ENCODE results near the gene BARD1.
"Not testable (repeated sequence)": the region's sequence is repeated elsewhere in the genome, so short reads cannot be mapped to it uniquely, and the experiment has no call there.

The BARD1 gene

DNA sequence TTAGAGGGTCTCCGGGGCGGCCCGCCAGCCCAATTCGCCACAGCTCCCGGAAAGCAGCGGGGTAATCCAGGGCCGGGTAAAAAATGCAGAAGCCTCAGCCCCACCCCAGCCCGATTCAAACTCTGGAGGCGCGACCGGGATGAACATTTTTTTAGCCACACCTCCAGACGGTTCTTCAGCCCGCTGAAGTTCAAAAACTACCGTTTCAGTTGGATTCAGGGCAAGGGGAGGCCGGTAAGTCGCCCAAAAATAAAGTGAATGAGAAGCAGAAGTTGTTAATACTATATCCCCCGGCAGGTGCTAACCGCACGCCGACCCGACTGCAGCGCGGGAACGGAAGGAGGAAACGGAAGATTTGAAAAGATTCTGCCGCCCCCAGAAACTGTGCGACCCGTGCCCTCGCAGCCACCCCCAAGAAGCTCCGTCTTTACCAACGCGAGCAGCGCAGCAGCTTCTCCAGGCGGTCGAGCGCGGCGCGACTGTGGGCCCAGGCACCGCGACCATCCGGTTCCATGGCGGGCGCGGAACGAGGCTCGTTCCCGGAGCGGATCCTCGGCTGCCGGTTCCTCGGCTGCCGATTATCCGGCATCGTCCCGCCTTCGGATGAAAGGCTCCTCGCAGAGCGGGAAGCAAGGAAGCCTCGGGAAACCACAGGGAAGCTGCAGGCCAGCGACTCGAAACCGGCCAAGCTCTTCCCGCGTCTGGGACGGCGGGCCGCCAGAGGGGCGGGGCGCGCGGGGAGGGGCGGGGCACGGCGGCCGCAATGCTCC is at the start of gene BARD1:
BARD1 (minus strand) TSS at position 703 of the 770 bp plus-strand sequence; CDS start at position 589, 114 bp downstream.
- DNase-seq (ENCODE audit: low spot score): peak; percentile 64

DNA sequence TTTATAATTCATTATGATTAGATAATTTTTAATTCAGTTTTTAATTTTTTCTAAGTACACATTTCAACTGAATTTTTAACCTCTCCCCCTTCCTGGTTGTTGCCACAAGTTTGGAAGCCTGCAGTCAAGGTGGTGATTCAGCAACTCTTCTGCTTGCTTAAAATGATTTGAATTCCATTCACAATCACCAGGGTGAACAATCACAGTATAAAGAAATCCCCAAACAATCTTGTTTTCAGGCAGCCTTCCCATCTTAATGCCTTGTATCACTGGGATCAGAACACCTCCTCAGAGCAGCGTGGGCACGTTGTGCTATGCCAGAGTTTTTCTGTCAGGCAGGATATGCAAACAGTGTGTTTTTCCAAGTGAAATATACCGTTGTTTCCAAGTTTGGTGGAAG is 46.7 kb upstream of the BARD1 start:
- no peak for DNase-seq (ENCODE audit: low spot score)

DNA sequence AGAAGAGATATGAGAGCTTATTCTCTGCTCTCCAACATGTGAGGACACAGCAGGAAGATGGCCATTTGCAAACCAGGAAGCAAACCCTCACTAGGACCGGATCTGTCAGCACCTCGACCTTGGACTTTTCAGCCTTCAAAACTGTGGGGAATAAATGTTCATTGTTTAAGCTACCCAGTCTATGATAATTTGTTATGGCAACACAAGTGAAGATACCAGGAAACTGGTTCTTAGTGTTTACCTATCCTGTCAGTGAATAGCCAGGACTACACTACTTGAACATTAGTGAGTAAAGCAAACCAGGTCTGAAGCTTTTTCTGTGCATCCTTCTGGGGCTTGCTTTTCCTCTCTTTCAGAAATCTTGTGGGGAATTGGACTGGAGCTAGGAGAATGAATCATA is 44.4 kb upstream of the BARD1 start:
- no peak for DNase-seq (ENCODE audit: low spot score)

DNA sequence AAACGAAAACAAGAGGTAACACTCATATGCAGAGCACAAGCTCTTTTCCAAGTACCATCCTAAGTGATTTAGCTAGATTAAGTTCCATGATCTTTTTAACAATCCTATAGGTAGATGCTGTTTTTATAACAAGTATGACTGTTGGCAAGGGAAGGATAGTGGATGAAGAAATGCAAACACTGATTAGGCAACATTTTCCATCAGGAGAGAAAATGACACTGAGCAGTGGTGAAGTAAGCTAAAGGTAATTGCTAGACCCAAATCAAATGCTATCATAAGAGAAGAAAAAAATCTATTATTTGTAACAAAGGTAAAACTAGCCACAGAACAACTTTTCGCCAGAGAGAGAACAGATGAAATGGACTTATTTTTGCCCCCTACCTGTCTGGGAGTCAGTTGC is 34.3 kb upstream of the BARD1 start:
- no peak for DNase-seq (ENCODE audit: low spot score)

DNA sequence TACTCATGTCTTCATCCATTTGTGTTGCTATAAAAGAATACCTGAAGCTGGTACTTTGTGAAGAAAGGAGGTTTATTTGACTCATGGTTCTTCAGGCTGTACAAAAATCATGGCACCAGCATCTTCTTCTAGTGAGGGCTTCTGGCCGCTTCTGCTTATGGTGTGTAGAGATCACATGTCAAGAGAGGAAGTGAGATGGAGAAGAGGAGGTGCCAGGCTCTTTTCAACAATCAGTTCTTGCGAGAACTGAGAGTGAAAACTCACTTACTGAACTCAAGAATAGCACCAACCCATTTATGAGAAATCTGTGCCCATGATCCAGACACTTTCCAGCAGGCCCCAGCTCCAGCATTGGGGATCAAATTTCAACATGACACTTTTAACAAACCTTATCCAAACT is 30.0 kb upstream of the BARD1 start:
- no peak for DNase-seq (ENCODE audit: low spot score)

DNA sequence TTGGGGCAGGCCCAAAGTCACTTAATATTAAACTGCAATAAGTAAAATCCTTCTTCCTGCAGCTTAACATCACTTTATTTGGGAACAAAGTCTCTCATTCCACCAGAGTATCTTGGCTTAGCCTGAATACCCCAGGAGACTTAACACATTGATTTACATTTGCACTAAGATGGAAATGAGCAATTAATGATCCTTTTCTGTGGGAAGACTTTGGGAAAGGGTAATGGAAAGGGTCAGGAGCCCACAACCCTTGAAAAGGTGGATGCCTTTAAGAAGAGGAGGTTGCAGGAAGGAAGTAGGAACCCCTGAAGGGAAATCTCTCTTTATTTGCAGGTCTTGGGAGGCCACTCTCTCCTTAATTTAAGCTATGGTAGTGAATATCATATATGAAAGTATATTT is 28.0 kb upstream of the BARD1 start:
- no peak for DNase-seq (ENCODE audit: low spot score)

DNA sequence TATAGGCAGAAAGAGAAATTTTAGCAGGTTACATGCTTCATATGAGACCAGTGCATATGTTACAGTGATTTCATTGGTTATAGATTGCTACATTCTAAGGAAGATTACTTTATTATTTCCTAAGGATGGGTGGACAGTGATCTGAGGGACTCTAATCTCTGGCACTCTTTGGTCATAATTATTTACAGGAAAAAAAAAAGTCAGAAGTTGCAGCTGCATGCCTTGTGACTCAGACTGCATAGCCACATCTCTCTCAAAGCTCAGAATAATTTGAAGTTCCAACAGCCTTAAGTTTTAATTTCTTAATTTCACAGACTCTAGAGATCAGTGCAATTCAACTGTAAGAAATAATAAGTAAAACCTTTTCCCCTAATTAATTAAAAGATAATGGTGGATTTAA is 27.1 kb upstream of the BARD1 start:
- DNase-seq (ENCODE audit: low spot score): no peak

DNA sequence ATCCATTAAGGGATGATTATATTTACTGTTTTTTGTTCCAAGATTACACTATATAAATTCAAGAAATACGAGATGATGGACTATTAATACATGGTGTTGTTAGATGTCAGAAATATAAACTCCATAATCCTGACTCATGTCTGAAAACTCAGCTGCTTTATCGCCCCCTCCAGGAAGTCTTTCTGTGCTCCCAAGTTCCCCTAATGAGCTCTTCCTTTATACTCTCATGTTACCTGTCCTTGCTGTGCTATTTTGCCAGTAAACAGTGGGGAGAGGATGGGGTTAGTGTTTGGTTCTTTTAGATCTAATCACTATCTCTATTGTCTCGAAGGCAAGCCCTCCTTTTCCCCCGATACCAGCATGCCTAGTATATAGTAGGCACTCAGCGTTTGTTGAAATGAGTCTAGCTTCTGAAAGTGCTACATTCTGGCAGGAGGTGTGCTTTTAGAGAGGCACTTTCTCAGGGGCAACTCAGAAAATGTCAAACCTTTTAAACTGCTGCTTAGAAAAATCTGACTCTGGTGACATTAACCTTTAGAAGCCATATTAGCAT is 21.4 kb upstream of the BARD1 start:
- no peak for DNase-seq (ENCODE audit: low spot score)

DNA sequence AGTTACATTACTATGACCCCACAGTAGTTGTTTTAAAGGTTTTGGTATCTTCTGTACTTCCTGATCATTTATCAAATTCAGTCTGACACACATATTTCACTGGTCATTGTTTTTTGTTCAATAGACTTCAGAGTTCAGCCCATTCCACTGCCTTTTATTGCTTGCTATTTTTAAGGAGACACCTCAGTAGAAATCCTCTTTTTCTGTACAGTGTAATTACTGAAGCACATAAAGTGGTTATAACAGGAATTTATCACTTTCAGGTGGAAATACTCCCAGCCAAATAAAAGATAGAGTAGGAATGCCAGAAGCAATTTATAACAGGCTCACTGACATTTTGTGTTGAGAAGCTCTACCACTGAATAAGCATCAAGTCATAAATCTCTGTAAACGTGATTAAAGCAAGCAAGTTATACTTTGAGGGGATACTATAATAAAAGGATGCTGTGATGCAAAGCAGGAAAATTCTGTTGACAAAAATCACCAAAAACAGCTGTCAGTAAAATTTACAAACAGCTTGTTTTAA is 6.6 kb upstream of the BARD1 start:
- no peak for DNase-seq (ENCODE audit: low spot score)

DNA sequence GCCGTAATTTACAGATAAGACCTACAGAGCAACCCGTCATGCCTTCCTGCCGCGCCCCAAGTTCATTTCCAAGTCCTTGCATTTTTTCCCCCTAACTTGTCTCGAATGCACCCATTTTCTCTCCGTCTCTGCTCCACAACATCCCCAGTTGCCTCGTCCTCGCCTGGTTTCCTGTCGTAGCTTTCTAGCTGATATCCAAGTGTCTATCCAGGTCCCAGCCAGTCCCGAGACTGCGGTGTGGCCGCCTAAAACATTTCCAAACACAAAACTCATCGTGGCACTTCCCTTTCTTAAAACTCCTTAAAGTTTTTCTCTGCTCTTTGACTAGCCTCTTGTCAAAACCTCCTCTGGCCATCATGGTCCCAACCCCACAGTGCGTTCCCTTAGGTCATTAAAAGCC is 1.2 kb upstream of the BARD1 start:
- no peak for DNase-seq (ENCODE audit: low spot score)

DNA sequence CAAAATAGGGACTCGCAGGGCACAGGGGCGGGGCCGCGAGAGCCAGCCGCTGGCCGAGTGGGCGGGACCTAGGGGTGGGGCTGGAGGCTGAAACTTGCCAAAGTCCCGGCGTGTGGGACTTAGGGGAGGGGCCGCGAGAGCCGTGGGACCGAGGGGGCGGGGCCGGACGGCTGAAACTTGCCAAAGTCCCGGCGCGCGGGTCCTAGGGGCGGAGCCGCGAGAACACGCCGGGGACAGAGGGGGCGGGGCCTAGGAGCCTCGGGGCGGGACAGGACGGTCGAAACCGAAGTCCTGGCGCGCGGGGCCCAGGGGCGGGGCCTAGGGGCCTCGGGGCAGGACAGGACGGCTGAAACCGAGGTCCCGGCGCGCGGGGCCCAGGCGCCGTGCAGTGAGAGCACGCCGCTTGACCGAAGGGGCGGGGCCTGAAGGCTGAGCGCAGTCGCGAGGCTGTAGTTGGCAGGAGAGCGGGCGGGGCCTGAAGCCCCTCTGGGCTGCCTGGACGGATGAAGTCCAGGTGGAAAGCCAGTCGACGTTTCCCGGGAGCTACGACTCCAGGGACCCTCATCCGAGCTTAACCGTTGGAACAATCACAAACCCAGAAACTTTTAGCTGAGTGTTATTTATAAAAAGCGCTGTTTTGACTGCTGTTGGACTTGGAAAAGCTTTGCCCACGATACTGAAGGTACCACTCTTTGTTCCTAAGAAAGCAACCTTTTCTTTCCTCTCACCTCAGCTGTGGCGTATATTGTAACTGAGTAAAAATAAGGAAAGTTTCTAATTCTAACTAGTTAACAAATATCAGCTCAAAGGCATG is 475 bp upstream of the BARD1 start:
- DNase-seq (ENCODE audit: low spot score): peak; percentile 95

DNA sequence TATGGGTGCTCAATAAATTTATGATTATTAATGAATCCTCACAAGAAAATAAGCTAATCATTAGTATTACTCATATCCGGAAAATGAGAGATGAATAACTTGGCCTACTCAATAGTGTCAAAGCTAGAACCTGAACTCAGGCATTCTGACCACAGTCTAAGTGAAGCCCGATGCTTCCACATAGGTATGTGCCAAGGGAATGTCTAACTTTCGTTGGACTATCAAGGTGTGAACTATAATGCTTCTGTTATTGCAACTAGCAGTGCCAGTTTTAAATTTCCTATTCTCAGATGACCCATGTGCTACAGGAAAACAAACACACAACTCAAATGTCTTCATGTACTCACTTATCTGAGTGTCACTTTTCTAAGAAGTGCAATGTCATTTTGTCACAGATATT is 1.8 kb downstream of the BARD1 start:
- no peak for DNase-seq (ENCODE audit: low spot score)

DNA sequence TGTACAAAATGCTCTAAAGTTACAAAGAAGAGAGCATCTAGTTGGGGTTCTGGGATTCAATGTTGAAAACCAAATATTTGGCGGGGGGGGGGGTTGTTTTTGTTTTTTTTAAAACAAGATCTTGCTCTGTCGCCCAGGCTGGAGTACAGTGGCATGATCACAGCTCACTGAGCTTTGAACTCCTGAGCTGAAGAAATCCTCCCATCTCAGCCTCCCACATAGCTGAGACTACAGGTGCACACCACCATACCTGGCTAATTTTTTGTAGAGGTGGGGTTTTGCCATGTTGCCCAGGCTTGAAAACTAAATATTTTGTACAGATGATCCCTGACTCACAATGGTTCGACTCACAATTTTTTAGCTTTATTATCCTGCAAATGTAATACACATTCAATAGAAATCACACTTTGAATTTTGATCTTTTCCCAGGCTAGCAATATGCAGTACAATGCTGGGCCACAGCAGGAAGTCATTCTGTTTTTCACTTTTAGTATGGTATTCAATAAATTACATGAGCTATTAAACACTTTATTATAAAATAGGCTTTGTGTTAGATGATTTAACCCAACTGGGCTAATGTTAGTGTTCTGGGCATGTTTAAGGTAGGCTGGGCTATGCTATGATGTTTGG is 7.6 kb downstream of the BARD1 start:
- DNase-seq (ENCODE audit: low spot score): no peak

DNA sequence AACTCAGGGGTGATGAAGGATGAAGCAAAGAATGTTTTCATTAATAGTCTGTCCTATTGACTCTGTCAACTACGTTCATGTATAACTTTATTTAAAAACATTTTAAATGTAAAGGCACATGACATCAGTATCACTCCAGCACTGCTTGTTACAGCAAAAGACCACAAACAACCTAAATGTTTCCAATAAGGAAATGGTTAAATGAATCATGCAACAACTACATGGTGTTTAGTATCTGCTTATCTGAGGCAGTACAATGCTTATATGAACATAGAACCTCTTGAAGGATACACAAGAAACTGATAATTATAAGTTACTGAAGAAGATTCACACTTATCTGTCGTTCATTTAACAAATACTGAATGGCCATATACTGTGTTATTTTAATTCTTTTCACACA is 8.4 kb downstream of the BARD1 start:
- DNase-seq (ENCODE audit: low spot score): no peak

DNA sequence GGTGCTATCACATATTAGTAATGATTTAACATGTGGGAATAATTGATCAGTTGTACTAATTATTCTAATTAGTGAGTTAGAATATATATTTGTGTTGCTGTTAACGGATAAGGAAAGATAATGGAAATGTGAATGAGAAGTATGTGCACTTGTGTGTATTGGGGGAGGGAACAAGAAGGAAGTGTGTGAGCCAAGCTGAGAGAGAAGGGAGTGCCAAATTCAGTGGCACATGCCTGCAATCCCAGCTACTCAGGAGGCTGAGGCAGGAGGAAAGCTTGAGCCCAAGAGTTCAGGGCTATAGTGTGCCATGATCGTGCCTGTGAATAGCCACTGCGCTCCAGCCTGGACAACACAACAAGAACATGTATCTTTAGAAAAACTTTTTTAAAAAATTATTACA is 9.3 kb downstream of the BARD1 start:
- no peak for DNase-seq (ENCODE audit: low spot score)

DNA sequence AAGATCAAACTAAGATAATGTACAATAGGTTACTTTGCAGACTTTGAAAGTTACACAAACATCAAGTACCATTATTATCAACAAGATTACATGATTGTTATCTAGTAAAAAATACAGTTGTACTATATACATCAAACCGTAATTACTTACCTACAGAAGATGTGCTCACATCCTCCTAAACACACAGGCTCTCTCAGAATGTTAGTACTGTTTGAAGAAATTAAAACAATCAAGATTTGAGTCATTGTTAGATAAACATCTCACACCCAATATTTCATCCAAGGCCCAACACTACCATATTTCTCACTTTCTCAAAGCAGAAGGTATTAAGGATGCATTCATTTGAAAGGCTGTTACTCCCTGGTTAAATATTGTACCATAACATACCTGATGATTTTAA is 12.6 kb downstream of the BARD1 start:
- no peak for DNase-seq (ENCODE audit: low spot score)

DNA sequence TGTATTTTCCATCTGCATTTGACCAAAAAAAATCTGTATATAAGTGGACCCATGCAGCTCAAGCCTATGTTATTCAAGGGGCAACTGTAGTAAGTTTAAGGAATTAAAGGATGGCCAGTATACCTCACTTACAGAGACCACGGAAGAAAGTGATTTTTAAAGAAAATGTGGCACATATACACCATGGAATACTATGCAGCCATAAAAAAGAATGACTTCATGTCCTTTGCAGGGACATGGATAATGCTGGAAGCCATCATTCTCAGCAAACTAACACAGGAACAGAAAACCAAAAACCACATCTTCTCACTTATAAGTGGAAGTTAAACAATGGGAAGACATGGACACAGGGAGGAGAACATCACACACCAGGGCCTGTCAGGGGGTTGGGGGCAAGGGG is 26.3 kb downstream of the BARD1 start:
- not testable (repeated sequence) for DNase-seq (ENCODE audit: low spot score)

DNA sequence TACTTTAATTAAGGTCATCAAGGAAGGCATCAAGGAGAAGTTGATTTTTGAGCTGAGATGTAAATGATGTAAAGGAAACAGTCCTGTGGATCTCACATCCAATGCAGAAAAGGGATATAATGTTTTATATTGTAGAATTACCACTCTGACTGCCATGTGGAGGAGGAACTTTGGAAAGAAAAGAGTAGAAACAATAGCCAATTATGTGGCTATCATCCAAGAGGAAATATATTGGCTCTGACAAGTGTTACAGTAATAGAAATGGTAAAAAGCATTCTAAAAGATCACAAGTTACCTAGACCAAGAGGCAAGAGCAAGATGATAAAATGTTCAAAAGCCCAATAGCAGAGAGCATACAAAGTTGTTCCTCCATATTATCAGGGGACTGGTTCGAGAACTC is 26.8 kb downstream of the BARD1 start:
- DNase-seq (ENCODE audit: low spot score): no peak

DNA sequence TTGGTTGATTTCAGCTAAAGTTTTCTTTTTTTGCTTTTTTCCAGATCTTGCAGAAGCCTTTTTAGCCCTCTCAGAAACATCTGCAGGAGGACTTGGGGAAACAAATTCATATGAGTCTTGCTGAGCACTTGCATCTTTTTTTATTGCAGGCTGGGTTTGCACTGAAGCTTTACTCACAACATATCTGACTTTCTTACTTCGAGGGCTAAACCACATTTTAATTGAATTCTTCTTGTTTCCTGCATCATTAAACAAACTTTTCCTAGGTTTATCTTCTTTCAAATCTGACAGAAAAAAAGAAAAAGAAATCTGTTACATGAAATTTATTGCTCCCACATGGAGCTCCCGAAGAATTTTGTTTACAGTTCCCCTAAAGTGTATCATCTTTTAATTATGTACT is 28.3 kb downstream of the BARD1 start:
- no peak for DNase-seq (ENCODE audit: low spot score)

DNA sequence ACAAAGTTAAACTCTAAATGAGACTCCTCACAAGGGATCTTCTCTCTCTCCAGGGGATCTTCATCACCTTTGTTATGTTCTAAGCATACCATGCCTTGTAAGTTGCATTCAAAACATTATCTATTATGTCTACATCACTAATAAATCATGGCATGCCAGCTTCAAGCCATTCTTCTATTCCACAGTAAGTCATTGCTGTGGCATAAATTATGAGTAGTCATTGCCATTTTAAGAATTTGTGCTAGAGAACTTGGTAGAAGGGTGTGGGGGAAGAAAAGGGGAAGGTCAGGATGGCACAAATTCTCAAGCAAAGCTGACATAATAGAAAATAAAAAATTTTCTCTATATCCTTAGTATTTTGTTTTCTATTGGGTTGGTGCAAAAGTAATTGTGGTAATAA is 33.5 kb downstream of the BARD1 start:
- DNase-seq (ENCODE audit: low spot score): no peak

DNA sequence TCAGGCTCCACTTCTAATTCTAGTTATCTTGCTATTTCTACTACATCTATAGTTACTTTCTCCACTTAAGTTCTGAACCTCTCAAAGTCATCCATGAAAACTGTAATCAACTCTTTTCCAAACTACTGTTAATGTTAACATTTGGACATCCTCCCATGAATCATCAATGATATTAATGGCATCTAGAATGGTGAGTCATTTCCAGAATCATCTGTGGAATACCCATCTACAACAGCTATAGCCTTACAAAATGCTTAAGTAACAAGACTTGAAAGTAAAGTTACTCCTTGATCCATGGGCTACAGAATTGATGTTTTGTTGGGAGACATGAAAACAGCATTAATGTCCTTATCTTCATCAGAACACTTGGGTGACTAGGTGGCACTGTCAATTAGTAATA is 35.4 kb downstream of the BARD1 start:
- no peak for DNase-seq (ENCODE audit: low spot score)

DNA sequence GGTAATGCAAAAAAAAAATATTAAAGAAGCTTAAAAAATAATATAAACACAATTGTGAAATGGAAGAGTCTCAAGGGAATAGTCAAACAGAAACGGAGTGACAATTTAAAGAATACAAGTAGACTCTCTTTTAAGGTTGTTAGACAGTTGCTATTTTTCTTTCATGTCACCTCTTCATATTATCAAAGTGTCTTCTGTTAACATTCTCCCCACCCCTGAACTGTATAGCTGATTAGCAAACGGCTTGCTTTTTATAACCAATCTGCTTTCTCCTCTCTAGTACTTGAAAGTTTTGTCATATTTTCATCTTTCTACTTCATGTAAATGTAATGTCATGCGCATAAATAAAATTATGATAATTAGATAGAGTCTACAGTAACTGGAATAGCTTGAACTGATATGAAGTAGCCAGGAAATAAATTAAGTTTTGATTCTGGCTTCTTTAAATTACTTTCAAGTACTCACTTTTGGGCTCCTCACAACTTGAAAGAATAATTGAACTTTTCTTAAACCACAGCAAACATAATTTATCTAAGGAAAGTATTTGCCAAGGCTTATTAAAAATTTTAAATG is 37.0 kb downstream of the BARD1 start:
- DNase-seq (ENCODE audit: low spot score): no peak
